OCI-LY1 (cell line): ENCODE data around the gene PRKCA.

Source experiments
- CTCF ChIP-seq: fragments of 200-600 bp; sonication (generic), shearing (Covaris generic); IDR thresholded peaks from 2 replicates; pipeline ENCODE4 v1.5.1; 2017; ENCODE audit warnings: mild to moderate bottlenecking, antibody characterized with exemption, low read length, moderate library complexity, mixed read lengths
- EZH2 ChIP-seq: fragments of 200-600 bp; sonication (generic), shearing (Covaris generic); IDR thresholded peaks from 2 replicates; pipeline ENCODE4 v1.8.0; 2017; ENCODE audit warnings: borderline replicate concordance, mixed run types, mild to moderate bottlenecking, antibody characterized with exemption, low read length, moderate library complexity, mixed read lengths

GRCh38 chr17:66517336-66518009 is 215.1 kb downstream of the PRKCA start:
- TF ChIP-seq CTCF (no peak), EZH2 (no peak)
